ENCODE measurements around the gene AGRP.
"Not testable (repeated sequence)": the region's sequence is repeated elsewhere in the genome, so short reads cannot be mapped to it uniquely, and the experiment has no call there.

The AGRP gene, protein sequence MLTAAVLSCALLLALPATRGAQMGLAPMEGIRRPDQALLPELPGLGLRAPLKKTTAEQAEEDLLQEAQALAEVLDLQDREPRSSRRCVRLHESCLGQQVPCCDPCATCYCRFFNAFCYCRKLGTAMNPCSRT

DNA sequence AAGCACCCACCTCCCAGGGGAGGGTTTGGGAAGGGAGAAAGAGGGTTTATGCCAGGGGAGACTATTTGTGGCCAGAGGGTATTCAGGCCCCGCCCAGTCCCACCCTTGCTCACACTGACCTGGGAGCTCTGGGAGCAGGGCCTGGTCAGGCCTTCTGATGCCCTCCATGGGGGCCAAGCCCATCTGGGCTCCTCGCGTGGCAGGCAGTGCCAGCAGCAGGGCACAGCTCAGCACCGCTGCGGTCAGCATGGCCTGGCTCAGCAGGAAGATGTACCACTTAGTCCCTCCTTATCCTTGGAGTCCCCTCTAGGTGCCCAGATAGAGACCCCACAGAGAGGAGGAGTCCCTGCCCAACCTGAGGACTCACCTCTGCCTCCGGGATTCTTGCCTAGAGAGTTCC lies at the start of gene AGRP:
Gene AGRP, minus strand, starts transcription at position 398 of the 400 bp plus-strand sequence. Its CDS starts 149 bp downstream, at position 249.
- no peak for DNase-seq

DNA sequence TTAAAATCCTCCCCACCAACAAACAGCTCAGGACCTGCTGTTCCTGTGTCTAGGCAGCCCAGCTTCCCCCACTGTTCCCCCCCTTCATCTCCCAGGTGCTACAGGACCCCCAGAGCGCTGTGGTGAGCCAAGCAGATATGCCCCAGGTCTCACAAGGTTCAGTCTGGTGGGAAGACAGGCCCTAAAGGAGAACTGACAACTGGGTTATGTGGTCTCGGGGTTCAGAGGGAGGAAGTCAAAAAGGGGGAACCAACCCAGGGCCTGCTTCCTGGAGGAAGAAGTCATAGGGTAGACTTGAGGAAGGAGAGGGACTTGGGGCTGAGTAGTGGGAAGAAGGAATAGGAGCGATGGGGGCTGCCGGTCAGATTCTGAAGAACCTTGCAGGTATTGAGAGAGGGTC lies 47.9 kb upstream of the AGRP start:
- DNase-seq = no peak

DNA sequence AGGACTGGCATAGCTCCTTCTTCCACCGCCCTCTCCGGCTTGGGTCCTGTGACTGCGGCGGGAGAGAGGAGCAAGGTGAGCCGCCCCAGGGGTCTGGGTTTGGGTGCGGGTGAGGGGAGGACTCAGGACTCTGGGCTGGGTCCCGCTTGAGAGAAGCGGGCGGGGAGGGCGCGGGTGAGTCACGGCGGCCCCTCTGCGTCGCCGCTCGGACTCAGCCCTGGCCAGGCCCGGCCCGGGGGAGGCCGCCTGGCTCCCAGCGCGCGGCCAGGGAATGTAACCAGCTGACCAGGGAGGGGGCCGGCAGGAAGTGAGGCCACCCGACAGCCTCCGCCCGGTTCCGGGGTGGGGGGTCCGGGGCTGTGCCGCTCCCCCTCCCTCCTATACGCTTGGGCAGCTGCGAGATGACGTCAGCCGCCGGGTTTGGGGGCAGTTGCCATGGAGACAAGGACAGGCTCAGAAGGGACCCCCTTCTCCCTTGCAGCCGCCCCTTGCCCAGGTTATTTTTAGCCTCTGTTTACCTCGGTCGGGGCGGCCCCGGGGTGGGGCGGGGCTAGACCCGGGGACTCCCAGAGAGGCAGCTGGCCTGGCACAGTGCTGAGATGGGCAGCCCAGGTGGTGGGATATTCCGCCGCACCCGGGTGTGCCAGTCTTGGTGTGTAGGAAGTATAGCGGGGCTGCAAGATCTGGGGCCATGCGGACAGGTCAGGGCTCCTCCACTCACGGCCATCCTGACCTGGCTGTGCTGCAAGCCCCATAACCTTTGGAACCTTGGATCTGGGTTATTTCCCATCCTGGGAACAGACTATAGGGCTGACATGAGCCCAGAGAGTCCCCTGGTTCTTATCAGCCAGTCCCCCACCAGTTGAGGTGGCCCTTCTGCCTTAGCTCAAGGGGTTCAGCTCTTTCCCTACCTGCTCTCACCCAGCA lies 46.9 kb upstream of the AGRP start:
- no peak for DNase-seq

DNA sequence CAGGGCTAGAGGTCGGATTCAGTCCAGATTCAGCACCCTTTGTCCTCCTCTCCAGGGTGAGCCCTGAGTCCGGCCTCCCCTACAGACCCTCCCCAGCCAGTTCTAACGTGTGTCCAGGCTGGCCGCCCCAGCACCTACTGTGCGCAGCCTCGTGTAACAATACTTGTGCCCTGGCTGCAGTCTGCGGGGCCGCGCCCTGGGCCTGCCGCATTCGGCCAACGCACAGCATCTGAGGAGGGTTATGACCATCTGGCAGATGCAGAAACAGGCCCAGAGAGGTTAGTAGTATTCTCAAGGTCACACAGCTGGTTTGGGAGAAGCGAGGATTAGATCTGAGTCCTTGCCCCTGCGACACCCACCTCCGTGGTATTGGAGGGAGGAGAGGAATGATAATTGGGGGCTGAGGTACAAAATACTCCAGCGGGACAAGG lies 46.2 kb upstream of the AGRP start:
- no peak for DNase-seq

DNA sequence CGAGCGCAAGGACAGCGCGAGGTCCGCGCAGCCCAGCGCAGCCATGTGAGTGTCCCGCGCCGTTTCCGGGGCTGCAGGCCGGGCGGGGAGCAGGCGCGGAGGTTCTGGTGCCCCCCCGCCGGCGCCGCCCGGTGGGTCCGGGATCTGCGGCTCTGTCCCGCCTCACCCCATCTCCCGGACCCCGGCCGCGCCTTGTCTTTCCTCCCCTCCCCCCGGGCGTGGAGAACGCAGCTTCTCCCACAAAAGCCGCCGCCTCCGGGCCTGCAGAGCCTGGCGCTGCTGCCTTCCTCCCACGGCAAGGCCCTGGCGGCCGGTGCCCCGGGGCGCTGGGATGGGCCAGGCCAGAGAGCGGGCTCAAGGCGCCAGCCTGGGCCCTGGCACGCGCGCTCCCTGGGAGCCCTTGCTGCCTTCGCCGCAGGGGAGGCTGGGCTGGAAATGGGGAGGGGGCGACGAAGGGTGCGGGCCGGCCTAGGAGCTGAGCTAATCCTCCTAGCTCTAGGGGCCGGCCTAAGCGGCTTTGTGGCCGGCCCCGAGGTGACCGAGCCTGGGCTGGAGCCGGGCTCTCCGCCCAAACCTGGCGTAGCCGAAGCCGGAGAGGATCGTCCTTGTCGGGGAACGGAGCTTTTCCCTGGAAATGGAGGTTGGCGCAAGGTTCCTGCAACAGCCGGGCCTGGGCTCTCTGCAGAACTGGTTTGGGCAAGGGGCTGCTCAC lies 45.7 kb upstream of the AGRP start:
- no peak for DNase-seq

DNA sequence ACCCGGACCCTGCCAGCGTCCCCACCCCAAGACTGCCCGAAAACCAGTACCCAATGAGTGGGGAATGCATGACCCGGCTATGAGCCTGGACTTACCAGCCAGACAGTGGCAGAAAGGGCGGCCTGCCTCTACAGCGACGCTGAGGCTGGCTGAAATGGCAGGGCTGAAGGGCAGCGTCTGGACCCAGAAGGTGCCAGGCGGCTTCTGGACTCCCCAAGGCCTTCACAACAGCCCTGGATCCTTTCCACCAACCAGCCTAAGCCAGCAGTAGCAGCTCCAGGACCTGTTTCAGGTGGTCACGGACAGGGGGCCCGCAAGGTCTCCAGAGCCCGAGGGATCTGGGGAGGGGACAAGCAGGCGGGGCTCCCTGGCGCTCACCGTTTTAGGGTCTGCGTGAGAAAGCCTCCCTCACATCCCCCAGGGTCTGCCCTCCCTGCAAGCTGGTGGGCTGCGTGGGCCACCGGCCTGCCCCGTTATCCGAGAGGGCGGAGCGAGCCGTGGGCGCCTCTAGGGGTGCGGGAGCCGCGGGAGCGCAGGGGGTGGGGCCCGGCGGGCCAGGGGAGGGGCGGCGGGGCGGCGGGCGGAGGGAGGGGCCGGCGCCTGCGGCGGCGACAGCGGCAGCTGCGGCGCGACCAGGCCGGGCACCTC lies 45.0 kb upstream of the AGRP start, which contains the start of gene RIPOR1:
Gene RIPOR1, plus strand, starts transcription at position 608 of the 648 bp plus-strand sequence. CDS start 9,618 bp downstream, outside the sequence.
- no peak for DNase-seq

DNA sequence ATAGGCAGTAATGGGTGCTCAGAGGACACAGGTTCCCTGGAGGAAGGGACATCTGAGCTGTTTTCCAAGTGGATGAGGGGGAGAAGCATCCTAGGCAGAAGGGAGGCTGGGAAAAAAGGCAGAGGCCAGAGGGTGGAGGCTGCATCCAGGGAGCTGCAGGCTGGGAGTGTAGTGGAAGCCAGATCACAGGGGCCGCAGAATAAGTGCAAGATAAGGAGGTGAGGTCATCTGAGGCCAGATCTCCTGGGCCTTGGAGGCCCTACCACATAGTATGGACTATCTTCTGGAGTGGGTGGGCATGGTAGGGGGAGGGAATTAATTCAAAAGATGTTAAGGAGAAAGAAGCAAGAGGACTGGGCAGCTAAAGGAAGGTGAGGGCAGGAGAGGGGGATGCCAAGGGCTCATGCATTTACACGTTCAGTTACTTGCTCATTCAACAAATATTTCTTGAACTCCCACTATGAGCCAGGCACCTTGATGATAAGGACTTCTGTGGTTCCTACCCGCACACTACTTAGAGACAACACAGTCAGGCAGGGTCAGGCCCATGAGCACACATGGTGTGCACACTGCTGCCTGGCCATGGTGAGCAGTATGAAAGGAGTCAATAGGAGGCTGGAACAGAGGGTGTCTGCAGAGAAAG lies 42.9 kb upstream of the AGRP start:
- DNase-seq = no peak

DNA sequence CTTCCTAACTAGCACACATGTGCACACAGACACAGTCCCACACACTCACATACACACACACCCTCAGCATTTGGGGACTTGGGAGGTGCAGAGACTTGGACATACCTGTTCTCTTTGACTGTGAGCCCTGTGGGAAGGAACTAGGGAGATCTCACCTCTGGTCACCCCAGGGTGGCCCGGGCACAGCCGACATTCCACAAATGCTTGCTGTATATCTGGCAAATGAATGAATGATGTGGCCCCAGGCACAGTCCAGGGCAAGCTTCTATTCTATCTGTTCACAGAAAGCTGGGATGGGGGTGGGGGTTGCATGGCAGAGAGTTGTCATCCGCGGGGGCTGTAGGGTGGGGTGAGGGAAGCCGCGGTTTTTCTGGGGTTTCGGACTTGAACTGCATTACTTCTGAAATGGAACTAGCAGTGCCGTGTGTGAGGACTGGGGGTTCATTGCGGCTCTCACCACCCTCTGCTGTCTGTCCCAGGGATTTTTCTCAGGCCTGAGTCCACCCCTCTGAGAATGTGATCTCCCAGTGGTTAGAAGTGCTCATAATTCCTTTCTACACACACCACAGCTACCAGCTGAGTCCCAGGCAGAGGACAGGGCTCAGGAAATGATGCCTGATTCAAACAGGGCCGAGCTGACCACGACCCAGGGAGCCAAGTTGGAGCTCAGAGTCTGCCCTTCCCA lies 42.0 kb upstream of the AGRP start:
- no peak for DNase-seq

DNA sequence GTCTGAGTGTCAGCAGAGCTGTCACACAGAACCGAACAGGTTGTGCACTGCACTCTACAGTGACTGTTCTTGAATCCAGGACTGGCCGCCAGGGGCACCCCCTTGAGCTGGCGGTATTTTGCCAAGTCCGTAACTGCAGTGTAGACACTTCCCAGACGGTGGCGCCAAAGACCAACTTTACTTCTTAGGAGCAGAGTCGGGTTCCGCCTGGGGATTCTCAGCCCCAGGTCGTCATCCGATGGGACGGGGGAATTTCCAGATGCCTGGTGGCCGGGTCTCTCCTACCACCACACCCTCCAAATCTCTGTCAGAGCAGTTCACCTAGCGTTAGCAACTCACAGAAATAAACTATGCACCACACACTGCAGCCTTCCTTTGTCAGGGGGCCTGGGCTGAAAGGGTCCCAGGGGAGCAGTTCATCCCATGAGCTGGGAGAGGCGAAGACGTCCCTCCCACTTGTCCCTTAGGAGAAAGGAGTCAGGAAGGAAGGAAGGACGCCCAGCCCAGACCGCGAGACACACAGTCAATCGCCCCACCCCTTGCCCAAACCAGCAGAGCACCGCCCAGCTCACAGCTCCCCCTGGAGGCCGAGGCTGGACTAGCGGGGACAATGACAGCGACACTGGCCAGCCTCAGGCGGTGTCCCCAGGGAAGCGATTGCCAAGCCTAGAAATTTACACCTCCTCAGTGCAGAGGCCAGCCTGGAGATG lies 37.9 kb upstream of the AGRP start:
- peak; percentile 61 for DNase-seq

DNA sequence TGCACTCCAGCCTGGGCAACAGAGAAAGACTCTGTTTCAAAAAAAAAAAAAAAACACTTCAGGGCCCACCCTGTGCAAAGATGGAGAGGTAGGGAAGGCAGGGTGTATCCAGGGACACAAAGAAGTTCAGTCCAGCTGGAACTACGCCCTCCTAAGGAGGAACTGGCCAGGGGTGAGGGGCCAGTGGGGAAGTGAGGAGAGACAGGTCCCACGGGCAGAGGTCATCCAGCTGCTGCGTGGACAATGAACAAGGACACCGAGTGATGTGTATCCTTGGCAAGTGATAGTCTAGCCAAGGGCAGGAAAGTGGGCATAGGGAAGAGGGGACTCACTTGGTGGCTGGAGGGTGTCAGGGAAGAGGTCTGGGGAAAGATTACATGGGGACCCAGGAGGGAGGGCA lies 35.9 kb upstream of the AGRP start:
- DNase-seq = no peak

DNA sequence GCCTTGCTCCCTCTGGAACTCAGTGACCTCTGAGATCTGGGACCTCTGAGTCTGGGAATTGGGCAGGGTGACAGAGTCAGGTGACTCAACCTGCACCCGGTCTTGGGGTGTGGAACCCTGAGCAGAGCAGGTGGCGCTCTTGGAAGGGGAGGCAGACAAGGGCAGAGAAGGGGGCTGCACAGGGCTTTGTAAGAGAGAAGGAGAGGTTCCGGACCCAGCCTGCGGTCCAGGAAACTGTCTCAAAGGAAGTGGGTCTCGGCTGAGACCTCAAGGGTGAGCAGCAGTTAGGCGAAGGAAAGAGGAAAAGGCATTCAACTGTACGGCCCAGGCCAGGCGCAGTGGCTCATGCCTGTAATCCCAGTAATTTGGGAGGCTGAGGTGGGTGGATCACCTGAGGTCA lies 35.3 kb upstream of the AGRP start:
- no peak for DNase-seq

DNA sequence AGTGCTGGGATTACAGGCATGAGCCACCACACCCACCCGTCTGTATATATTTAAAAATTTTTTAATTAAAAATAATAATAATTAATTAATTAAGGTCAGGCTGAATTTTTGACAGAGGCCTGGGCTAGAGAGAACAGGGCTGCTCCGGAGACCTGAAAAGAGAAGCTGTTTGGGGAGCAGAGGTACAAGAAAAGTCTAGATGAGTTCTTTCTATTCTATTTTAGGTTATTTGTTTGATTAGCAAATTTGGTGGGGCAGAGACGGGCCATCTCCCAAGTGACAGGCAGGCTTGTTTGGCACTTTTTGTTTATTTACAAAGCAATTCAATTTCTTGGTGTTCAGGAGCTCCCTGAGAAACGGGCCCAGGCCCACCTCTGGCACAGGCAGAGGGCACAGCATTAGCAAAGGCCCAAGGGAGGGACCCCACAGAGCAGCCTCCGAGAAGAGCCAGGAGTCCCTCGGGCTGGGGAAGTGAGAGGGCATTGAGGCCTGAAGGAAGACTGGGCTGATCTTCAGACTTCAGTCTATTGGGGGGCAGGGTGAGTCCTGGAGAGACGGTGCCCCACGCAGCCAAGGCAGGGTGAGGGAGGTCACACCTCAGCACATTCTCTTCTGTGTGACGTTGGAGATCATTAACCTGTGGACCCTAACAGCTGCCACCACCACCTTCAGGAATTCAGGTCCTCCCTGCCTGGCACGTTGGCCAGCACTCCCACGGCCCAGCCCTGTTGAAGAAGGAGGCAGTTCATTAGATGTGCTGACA lies 34.5 kb upstream of the AGRP start:
- no peak for DNase-seq

DNA sequence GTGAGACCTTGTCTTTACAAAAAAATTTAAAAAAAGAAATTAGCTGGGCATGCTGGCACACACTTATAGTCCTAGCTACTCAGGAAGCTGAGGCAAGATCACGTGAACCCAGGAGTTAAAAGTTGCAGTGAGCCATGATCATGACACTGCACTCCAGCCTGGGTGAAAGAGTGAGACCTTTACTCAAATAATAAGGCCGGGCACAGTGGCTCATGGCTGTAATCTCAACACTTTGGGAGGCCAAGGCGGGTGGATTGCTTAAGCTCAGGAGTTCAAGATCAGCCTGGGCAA lies 33.8 kb upstream of the AGRP start:
- no peak for DNase-seq

DNA sequence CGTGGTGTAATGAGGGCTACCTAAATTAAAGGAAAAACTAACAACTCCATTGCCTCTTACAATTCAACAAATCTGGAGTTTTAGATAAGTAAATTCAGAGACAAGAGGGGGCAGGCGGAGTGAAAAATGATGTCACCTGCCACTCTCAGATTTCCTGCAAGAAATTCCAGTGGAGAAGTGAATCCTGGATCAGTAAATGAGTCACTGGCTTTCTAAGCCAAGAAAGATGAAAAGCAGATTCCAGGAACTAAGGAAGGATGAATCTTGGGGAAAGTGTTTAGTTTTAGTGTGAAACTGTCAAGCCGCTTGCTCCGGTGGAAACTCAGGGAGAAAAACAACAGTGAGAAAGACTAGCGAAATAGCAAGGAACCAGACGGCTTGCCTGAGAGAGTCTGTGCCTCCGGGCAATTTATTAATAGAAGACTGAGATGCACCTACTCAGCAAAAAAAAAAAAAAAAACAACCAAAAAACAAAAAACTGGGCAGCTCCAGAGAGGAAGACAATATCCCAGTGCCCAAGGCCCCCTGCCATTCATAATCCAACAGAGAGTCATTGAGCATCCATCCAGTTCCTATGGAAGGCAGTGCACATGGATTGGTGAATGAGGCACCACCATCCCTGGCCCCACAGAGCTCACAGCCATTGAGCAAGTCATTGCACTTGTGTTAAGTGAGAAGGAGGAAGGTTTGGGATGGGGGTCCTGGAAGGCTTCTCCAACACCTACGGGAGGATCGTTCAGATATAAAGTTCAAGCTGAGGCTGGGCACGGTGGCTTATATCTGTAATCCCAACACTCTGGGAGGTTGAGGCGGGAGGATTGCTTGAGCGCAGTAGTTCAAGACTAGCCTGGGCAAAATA lies 33.2 kb upstream of the AGRP start:
- no peak for DNase-seq

DNA sequence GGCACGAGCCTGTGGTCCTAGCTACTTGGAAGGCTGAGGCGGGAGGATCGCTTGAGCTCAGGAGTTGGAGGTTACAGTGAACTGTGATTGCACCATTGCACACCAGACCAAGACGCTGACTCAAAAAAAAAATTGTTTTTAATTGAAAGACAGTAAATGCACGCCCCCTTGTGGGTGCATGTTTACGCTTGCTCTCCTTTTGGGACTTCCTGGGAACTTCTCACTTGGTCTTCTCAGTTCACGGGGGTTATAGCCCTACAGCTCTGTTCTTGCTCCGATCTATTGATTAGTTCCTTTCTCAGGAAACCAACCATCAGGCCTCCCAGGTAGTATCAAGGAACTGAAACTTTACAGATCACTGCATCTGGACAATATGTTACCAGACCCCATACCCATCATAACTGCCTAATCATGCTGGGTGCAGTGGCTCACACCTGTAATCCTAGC lies 31.1 kb upstream of the AGRP start:
- no peak for DNase-seq

DNA sequence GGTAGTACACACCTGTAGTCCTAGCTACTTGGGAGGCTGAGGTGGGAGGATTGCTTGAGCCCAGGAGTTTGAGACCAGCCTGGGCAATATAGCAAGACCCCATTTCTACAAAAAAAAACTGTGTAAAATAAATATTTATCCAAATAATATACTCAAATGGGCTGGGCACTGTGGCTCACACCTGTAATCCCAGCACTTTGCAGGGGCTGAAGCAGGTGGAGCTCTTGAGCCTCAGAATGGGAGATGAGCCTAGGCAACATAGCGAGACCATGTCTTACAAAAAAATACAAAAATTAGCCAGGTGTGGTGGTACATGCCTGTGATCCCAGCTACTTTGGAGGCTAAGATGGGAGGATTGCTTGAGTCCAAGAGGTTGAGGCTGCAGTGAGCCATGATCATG lies 30.5 kb upstream of the AGRP start:
- DNase-seq = not testable (repeated sequence)

DNA sequence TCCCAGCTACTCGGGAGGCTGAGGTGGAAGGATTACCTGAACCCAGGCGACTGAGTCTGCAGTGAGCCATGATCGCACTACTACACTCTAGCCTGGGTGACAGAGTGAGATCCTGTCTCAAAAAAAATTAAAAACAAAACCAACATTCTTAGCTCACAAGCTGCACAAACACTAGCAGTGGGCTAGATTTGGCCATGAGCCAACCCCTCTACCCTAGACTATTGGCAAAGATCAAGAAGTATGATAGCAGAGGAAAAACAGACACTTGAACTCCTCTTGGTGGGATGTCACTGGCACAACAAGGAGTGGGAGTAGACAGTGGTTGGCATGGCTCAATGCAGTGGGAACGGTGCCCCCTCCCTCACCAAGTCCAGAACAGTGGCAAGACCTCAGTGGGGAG lies 25.7 kb upstream of the AGRP start:
- DNase-seq = no peak

DNA sequence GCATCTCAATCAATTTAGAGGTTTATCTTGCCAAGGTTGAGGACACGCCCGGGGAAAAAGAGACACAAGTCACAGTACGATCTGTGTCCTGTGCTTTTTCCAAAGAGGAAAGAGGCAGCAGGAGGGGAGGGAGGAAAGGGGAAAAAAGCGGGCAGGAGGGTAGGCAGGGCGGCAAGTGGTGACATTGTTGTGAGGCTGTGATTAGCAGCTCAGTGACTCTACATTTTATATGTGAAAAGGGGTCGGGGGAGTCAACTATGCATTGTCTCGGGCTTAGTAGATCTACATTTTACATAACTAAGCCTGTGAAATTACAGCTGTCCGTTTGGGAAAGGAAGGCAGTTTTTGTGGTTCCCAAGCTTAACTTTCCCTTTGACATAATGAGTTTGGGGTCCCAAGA lies 23.1 kb upstream of the AGRP start:
- no peak for DNase-seq

Measured in NCI-H510A (cell line).